Measurements from ENCODE around the gene SMIM20.

The SMIM20 gene

GRCh38 chr4:25874655-25875054 is 39.4 kb upstream of the SMIM20 start:
- TF ChIP-seq CTCF (IDR thresholded peaks at IDR 0.05; ENCODE audit: low read depth, low read length): no peak
- DNase-seq (ENCODE audit: extremely low read depth, low read depth): no peak

- no peak for DNase-seq (ENCODE audit: extremely low read depth, low read depth)
Observed at GRCh38 chr4:25875281-25875745, 38.7 kb upstream of the SMIM20 start.

GRCh38 chr4:25878676-25879075 is 35.3 kb upstream of the SMIM20 start:
- TF ChIP-seq CTCF (IDR thresholded peaks at IDR 0.05; ENCODE audit: low read depth, low read length): no peak
- DNase-seq (ENCODE audit: extremely low read depth, low read depth): no peak

More at GRCh38 chr4:25875281-25875745, 38.7 kb upstream of the SMIM20 start:
- TF ChIP-seq CTCF (IDR thresholded peaks at IDR 0.05; ENCODE audit: low read depth, low read length): no peak

- no peak for DNase-seq (ENCODE audit: extremely low read depth, low read depth)
- no peak for TF ChIP-seq CTCF (IDR thresholded peaks at IDR 0.05; ENCODE audit: low read depth, low read length)
Observed at GRCh38 chr4:25879091-25879584, 34.9 kb upstream of the SMIM20 start.

- no peak for DNase-seq (ENCODE audit: extremely low read depth, low read depth)
- no peak for TF ChIP-seq CTCF (IDR thresholded peaks at IDR 0.05; ENCODE audit: low read depth, low read length)
Observed at GRCh38 chr4:25879587-25879986, 34.4 kb upstream of the SMIM20 start.

DNA sequence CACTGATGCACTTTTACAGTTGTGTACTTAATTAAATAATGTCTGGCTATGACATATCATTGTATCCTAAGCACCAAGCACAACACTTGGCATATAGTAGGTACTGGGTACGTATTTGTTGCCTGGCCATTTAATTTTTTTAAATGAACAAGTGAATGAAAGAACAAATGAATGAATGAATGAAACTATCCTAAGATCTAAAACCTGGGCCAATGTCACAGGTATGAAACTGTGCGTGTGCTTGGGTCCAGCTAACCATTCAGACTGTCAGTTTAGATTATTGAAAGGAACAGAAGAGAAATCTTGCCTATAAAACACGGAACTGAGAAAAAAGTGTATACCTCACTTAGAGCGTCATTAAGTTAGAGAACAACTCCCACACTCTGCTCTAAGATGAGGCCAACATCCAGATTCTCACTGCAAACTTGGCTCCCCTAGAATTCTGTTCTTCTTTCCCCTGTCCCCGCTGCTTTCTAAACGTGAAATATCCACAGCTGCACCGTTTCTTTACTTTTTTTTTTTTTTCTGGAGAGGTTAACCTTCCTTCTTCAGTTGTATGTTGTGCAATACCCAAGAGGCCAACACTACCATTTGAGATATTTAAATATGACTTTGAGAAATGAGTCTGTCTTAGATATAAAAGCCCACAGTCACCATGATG is 33.9 kb upstream of the SMIM20 start:
- no peak for TF ChIP-seq CTCF (IDR thresholded peaks at IDR 0.05; ENCODE audit: low read depth, low read length)
- DNase-seq (ENCODE audit: extremely low read depth, low read depth): no peak

DNA sequence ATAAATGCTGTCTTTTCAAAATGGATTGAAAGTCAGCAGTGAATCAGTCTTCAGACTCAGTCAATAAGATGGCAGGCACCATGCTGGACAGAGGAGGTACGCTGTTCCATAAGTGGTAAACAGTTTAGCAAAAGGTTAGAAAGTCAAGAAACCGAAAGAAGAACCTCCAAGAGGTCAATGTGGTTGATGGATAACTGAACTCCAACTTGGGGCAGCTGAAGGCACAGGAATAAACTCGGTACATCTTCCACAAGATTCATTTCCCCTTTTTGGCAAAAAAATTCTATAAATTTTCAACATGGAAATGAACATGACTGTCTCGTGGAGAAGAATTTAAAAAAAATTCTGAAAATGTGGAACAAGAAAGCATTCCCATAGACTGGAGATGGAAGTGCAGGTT is 32.8 kb upstream of the SMIM20 start:
- TF ChIP-seq CTCF (IDR thresholded peaks at IDR 0.05; ENCODE audit: low read depth, low read length): no peak
- no peak for DNase-seq (ENCODE audit: extremely low read depth, low read depth)
